Measurements from ENCODE around the gene RAI1. TPM values are rescaled to one million over a fixed set of nuclear protein-coding genes. Genes with fewer than 3 reads are reported as not detected.

The RAI1 gene
- total RNA-seq, 1 experiment from 2014 or later = 7.6 TPM

- in situ Hi-C loops (cut with HindIII; ENCODE audit: low pct_unique_long_range_greater_than_20kb, low sequenced_read_pairs) = no loop called here
- no peak for DNase-seq (ENCODE audit: low read depth)
Measured at GRCh38 chr17:17708295-17708694, 27.0 kb downstream of the RAI1 start.

- in situ Hi-C loops (cut with HindIII; ENCODE audit: low pct_unique_long_range_greater_than_20kb, low sequenced_read_pairs) = no loop called here
- DNase-seq (ENCODE audit: low read depth) = no peak
Measured at GRCh38 chr17:17708816-17709215, 27.6 kb downstream of the RAI1 start.

- DNase-seq (ENCODE audit: low read depth) = no peak
- in situ Hi-C loops (cut with HindIII; ENCODE audit: low pct_unique_long_range_greater_than_20kb, low sequenced_read_pairs) = no loop called here
Measured at GRCh38 chr17:17709815-17710321, 28.6 kb downstream of the RAI1 start.

GRCh38 chr17:17710355-17710727, 29.1 kb downstream of the RAI1 start:
- in situ Hi-C loops (cut with HindIII; ENCODE audit: low pct_unique_long_range_greater_than_20kb, low sequenced_read_pairs) = no loop called here
- no peak for DNase-seq (ENCODE audit: low read depth)

- in situ Hi-C loops (cut with HindIII; ENCODE audit: low pct_unique_long_range_greater_than_20kb, low sequenced_read_pairs) = no loop called here
- peak; percentile 92 for DNase-seq (ENCODE audit: low read depth)
Measured at GRCh38 chr17:17710728-17711541, 29.7 kb downstream of the RAI1 start.

- in situ Hi-C loops (cut with HindIII; ENCODE audit: low pct_unique_long_range_greater_than_20kb, low sequenced_read_pairs) = no loop called here
- no peak for DNase-seq (ENCODE audit: low read depth)
Measured at GRCh38 chr17:17711641-17712162, 30.4 kb downstream of the RAI1 start.

- in situ Hi-C loops (cut with HindIII; ENCODE audit: low pct_unique_long_range_greater_than_20kb, low sequenced_read_pairs) = no loop called here
- peak; percentile 35 for DNase-seq (ENCODE audit: low read depth)
Measured at GRCh38 chr17:17712268-17712924, 31.1 kb downstream of the RAI1 start.

- peak; percentile 79 for DNase-seq (ENCODE audit: low read depth)
- in situ Hi-C loops (cut with HindIII; ENCODE audit: low pct_unique_long_range_greater_than_20kb, low sequenced_read_pairs) = no loop called here
Measured at GRCh38 chr17:17713839-17714238, 32.6 kb downstream of the RAI1 start.

GRCh38 chr17:17714261-17714866, 33.1 kb downstream of the RAI1 start:
- DNase-seq (ENCODE audit: low read depth) = no peak
- in situ Hi-C loops (cut with HindIII; ENCODE audit: low pct_unique_long_range_greater_than_20kb, low sequenced_read_pairs) = no loop called here

- DNase-seq (ENCODE audit: low read depth) = no peak
- in situ Hi-C loops (cut with HindIII; ENCODE audit: low pct_unique_long_range_greater_than_20kb, low sequenced_read_pairs) = no loop called here
Measured at GRCh38 chr17:17714879-17715278, 33.6 kb downstream of the RAI1 start.

GRCh38 chr17:17716837-17717523, 35.7 kb downstream of the RAI1 start:
- DNase-seq (ENCODE audit: low read depth) = no peak
- in situ Hi-C loops (cut with HindIII; ENCODE audit: low pct_unique_long_range_greater_than_20kb, low sequenced_read_pairs) = no loop called here

- DNase-seq (ENCODE audit: low read depth) = no peak
- in situ Hi-C loops (cut with HindIII; ENCODE audit: low pct_unique_long_range_greater_than_20kb, low sequenced_read_pairs) = no loop called here
Measured at GRCh38 chr17:17718251-17718650, 37.0 kb downstream of the RAI1 start.

- in situ Hi-C loops (cut with HindIII; ENCODE audit: low pct_unique_long_range_greater_than_20kb, low sequenced_read_pairs) = no loop called here
- DNase-seq (ENCODE audit: low read depth) = peak; percentile 29
Measured at GRCh38 chr17:17719199-17719940, 38.1 kb downstream of the RAI1 start.

GRCh38 chr17:17719966-17720543, 38.8 kb downstream of the RAI1 start:
- in situ Hi-C loops (cut with HindIII; ENCODE audit: low pct_unique_long_range_greater_than_20kb, low sequenced_read_pairs) = no loop called here
- DNase-seq (ENCODE audit: low read depth) = no peak

GRCh38 chr17:17721140-17721668, 39.9 kb downstream of the RAI1 start:
- in situ Hi-C loops (cut with HindIII; ENCODE audit: low pct_unique_long_range_greater_than_20kb, low sequenced_read_pairs) = no loop called here
- DNase-seq (ENCODE audit: low read depth) = no peak

GRCh38 chr17:17722081-17722905, 41.0 kb downstream of the RAI1 start:
- no peak for DNase-seq (ENCODE audit: low read depth)
- in situ Hi-C loops (cut with HindIII; ENCODE audit: low pct_unique_long_range_greater_than_20kb, low sequenced_read_pairs) = no loop called here
